ENCODE results near the gene WNK3. TPM values are rescaled to one million over a fixed set of nuclear protein-coding genes. Genes with fewer than 3 reads are reported as not detected.

The WNK3 gene
- total and polyA plus RNA-seq, 10 of the 15 experiments (the other 5 are each of a cell fraction or from before 2014, with no cell fraction given), result 0.02 to 0.15 (median 0.03) TPM; not detected in 1

- TF ChIP-seq ZNF592 (IDR thresholded peaks at IDR 0.05) (no peak), BCLAF1 (IDR thresholded peaks at IDR 0.05) (no peak), MYC (IDR thresholded peaks at IDR 0.05; ENCODE audit: insufficient read depth, insufficient read length, insufficient replicate concordance, low read length, severe bottlenecking) (no peak), PAX5 (IDR thresholded peaks at IDR 0.05; ENCODE audit: borderline replicate concordance, low read depth, low read length) (no peak), PRDM15 (CRISPR knock-in tag; IDR thresholded peaks at IDR 0.05) (no peak)
Measured at GRCh38 chrX:54397113-54397512, 39.3 kb upstream of the WNK3 start (continued).

Data from GM12878 (cell line).